GM10266 (cell line): ENCODE measurements around the gene SLC1A5.

Experiments used
- DNase-seq: peaks from one replicate; pipeline ENCODE4 v3.0.0; 2012; ENCODE audit errors: extremely low spot score
- TF ChIP-seq, protein P1 (sequence below): IDR thresholded peaks from 2 replicates; pipeline ENCODE4 v1.5.1; 2012; ENCODE audit warnings: mild to moderate bottlenecking, low read depth; ENCODE audit not compliant: control insufficient read depth, insufficient read depth; ENCODE audit errors: missing control alignments

The SLC1A5 gene

GRCh38 chr19:46755077-46755852 lies 33.1 kb downstream of the SLC1A5 start:
- no peak for DNase-seq
- TF ChIP-seq, protein P1, sequence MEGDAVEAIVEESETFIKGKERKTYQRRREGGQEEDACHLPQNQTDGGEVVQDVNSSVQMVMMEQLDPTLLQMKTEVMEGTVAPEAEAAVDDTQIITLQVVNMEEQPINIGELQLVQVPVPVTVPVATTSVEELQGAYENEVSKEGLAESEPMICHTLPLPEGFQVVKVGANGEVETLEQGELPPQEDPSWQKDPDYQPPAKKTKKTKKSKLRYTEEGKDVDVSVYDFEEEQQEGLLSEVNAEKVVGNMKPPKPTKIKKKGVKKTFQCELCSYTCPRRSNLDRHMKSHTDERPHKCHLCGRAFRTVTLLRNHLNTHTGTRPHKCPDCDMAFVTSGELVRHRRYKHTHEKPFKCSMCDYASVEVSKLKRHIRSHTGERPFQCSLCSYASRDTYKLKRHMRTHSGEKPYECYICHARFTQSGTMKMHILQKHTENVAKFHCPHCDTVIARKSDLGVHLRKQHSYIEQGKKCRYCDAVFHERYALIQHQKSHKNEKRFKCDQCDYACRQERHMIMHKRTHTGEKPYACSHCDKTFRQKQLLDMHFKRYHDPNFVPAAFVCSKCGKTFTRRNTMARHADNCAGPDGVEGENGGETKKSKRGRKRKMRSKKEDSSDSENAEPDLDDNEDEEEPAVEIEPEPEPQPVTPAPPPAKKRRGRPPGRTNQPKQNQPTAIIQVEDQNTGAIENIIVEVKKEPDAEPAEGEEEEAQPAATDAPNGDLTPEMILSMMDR, result no peak

DNA sequence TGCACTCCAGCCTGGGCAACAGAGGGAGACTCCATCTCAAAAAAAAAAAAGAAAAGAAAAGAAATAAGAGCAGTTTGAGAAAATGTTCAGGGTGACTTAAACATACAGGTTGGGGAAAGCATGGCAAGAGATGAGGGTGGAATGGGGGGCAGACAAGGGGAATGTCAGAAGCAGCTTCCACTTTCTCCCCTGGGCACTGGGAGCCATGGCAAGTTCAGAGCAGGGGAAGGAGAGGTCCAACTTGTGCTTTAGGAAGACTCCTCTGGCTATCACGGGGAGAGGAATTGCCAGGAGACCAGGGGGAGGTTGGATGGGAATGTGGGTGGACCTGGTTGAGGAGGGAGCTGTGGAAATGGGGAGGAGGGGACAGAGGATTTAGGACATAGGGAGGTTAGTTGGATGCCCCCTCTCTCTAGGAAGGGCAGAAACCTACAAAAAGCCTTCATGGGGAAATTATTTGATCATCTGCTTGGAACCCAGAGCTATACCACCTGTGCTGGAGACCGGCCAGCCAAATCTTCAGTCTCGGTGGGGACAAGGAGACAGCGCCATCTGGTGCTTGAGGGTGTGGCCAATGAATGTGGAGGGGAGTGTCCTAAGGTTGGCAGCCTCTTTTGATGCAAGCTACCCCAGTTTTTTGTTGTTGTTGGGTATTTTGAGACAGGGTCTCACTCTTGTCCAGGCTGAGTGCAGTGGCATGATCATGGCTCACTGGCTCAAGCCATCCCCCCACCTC lies 34.8 kb downstream of the SLC1A5 start:
- peak; percentile 86 for DNase-seq
- TF ChIP-seq, protein P1, result peak; percentile 81

DNA sequence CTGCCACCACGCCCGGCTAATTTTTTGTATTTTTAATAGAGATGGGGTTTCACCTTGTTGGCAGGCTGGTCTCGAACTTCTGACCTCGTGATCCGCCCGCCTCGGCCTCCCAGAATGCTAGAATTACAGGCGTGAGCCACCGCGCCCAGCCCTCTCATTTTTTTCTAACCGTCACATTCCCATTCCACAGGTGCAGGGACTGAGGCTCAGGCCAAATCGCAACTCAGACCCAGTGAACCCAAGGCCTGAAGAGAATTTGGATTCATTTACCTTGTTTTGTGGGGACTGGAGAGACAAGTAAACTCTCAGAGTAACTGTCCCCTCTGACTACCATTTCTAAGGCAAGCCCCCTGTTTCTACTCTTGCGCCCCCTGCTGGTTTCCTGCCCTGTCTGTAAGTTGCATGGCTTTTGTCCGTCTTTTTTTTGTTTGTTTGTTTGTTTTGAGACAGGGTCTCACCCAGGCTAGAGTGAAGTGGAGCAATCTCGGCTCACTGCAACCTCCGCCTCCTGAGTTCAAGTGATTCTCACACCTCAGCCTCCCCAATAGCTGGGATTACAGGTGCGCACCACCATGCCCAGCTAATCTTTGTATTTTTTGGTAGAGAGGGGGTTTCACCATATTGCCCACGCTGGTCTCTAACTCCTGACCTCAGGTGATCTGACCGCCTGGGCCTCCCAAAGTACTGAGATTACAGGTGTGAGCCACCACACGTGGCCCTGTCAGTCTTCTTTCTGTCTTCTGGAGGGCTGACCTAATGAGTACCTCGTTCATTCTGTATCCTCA lies 39.9 kb downstream of the SLC1A5 start:
- TF ChIP-seq, protein P1, result peak; percentile 73
- DNase-seq, result peak; percentile 78

GRCh38 chr19:46746281-46747057 lies 41.9 kb downstream of the SLC1A5 start, which contains the start of gene STRN4:
Gene STRN4, minus strand, starts transcription at chr19:46746450. Its CDS starts 20 bp downstream, at chr19:46746430.
- TF ChIP-seq, protein P1, result no peak
- DNase-seq, result peak; percentile 97

DNA sequence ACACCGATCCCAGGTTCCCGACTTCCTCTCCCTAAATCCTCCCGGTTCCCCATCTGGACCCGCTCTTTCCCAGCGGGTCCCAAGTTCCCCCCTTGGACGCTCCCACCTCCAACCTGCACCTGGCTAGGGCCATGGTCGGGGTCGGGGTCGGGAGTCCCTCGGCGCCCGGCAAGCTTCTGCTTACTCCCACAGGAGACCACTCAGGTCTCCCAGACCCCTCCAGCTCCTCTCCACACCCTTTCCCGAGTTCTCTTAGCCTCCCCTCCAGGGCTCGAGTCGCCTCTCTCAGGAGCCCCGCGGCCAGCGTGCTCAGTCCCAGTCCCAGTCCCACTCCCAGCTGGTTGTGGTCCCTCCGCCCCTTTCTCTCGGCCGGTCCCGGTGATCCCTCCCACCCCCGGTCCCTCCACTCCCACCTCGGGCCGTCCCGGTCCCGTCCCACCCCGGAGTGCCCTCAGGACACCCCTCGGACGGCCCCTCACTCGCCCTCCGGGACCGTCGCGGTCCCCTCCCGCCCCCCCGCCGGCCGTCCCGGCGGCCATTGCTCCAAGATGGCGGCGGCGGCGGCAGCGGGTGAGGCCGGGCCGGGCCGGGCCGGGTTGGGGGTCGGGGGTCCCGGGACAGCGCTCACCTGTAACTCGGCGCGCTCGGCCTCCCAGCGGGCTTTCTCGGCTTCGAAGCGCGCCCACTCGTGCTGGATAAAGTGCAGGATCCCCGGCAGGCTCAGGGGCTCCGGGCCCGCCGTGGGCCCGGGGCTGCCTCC lies 42.7 kb downstream of the SLC1A5 start, which contains the start of gene FKRP:
Gene FKRP (plus strand): TSS at position 537 of the 760 bp plus-strand sequence. CDS start 9,394 bp downstream, outside the sequence.
- DNase-seq, result peak; percentile 73

More for the DNA sequence above, 42.7 kb downstream of the SLC1A5 start, which contains the start of gene FKRP:
- TF ChIP-seq, protein P1, result no peak
